Smooth muscle cell (in vitro differentiated cells): Measurements from ENCODE around the gene RTP3. TPM values are rescaled to one million over a fixed set of nuclear protein-coding genes. Genes with fewer than 3 reads are reported as not detected.

Source experiments
- DNase-seq: peaks from one replicate; lab custom pipeline; 2025; ENCODE audit not compliant: unreplicated experiment; lab: John Stamatoyannopoulos, UW
- H2AFZ ChIP-seq: fragments of 200-600 bp; sonication (generic); 2 replicates; pipeline ENCODE4 v1.6.0; 2016; ENCODE audit warnings: antibody characterized with exemption, low read depth, mild to moderate bottlenecking
- H3F3A ChIP-seq: fragments of 200-600 bp; sonication (generic); 2 replicates; pipeline ENCODE4 v1.6.0; 2017; ENCODE audit warnings: antibody characterized with exemption, low read depth
- H3K27ac ChIP-seq: fragments of 200-600 bp; sonication (generic); 2 replicates; pipeline ENCODE4 v1.5.1; 2016; ENCODE audit warnings: low read depth, mild to moderate bottlenecking
- H3K27me3 ChIP-seq: fragments of 200-600 bp; sonication (generic); 2 replicates; pipeline ENCODE4 v1.6.1; 2016; ENCODE audit warnings: low read depth, mild to moderate bottlenecking
- H3K36me3 ChIP-seq: fragments of 200-600 bp; sonication (generic); 2 replicates; pipeline ENCODE4 v1.5.1; 2016; ENCODE audit warnings: low read depth
- H3K4me1 ChIP-seq: fragments of 200-600 bp; sonication (generic); 2 replicates; pipeline ENCODE4 v1.5.1; 2016; ENCODE audit warnings: low read depth
- H3K4me2 ChIP-seq: fragments of 200-600 bp; sonication (generic); 2 replicates; pipeline ENCODE4 v1.6.0; 2016; ENCODE audit warnings: mild to moderate bottlenecking
- H3K4me3 ChIP-seq: fragments of 200-600 bp; sonication (generic); 2 replicates; pipeline ENCODE4 v1.5.1; 2016; ENCODE audit warnings: mild to moderate bottlenecking
- H3K79me2 ChIP-seq: fragments of 200-600 bp; sonication (generic); 2 replicates; pipeline ENCODE4 v1.6.0; 2016; ENCODE audit warnings: low read depth, mild to moderate bottlenecking
- H3K9ac ChIP-seq: fragments of 200-600 bp; sonication (generic); 2 replicates; pipeline ENCODE4 v1.6.0; 2016; ENCODE audit warnings: low read depth
- H3K9me3 ChIP-seq: fragments of 200-600 bp; sonication (generic); replicated peaks from 2 replicates; pipeline ENCODE4 v1.5.1; 2016; ENCODE audit warnings: low read depth
- H4K20me1 ChIP-seq: fragments of 200-600 bp; sonication (generic); 2 replicates; pipeline ENCODE4 v1.6.0; 2016; ENCODE audit warnings: low read depth
- CTCF ChIP-seq: fragments of 200-600 bp; sonication (generic); IDR thresholded peaks from 2 replicates; pipeline ENCODE4 v1.5.1; 2017; ENCODE audit warnings: borderline replicate concordance, mild to moderate bottlenecking, antibody characterized with exemption; ENCODE audit not compliant: insufficient read depth, poor library complexity, severe bottlenecking
- WGBS: methylation state at CpG from one replicate; pipeline ENCODE4 v1.1.7; 2016; ENCODE audit warnings: low lambda C conversion rate; 5-methylcytosine and 5-hydroxymethylcytosine counted together
- polyA plus RNA-seq: library from polyadenylated mRNA; unstranded; fragments of >200 nt; fragmentation: Nextera tagmentation; extraction: Ambion mirVana; gene quantifications from 2 replicates; pipeline ENCODE4 v1.2.1, GENCODE V29; 2016
- total RNA-seq: library from RNA; depleted of rRNA; stranded (reverse); fragments of >200 nt; gene quantifications from 2 replicates; pipeline ENCODE4 v1.2.3, GENCODE V29; 2014

Gene RTP3
- total and polyA plus RNA-seq, 2 experiments from 2014 or later = 0.19 TPM; not detected in 1

DNA sequence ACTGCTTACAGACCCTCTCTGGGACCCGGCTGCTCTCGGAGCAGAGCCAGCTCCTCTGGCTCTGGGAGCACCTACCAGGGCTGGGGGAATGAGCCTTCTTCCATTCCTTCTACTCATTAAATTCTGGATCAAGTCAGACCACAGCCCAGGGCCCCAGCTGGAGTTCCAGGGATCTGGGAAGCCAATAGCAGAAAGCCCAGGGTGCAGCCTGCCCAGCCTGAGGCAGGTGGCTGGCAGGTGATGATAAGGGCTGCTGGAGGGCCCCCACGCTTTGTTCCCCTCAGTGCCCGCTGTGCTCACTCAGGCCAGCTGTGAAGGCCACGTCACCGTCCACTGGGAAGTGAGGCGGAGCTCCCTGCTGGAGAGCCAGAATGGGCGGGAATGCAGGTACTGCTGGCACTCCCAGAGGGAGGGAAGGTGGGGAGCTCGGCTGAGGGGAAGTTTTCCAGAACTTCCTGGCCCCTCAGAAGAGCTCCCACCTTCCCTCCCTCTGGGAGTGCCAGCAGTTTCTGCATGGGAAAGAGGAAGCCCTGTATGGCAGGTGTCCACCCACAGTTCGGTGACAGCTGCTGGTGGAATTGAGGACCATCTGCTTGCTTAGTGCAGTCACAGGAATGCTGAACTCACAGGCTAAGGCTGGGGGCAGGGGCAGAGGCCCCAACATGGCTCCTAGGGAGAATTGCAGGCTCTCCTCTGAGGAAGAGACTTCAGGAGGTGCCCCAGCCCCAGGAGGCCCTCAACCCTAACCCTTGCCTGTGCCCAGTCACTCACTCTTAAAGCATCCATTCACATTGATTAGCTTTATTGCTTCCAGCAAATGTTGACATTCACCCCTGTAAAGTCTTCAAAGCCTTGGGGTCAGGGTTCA, 12.6 kb upstream of the RTP3 start:
- DNase-seq = no peak
- H3K79me2 ChIP-seq = no peaks in the 10 kb centered on the region

DNA sequence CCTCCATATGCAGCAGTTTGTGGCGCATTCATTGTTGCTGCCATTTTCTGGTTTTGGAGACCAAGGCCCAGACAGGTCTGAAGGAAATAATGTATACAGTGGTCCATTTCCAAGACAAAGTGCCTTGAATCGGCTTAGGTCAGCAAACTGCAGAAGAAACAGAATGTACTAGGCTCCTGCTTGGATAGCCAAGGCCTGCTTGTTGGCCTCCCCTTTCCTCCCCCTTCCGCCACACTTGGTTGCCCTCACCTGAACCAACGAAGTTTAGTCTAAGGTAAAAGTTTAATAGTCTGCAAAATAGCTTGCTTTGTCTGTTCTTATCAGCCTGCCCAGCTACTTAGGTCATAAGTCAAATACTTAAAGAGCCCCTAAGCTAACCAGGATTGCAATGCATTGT, 12.0 kb upstream of the RTP3 start:
- no peak for TF ChIP-seq CTCF
- no peaks in the 10 kb centered on the region for H3K79me2 ChIP-seq

More for the DNA sequence above, 12.6 kb upstream of the RTP3 start:
- no peak overlapping the region for H2AFZ ChIP-seq
- H3F3A ChIP-seq = no peaks in the 10 kb centered on the region
- H3K4me3 ChIP-seq = no peak overlapping the region
- 77% methylated on average over 10 of the region's 10 CpGs for WGBS
- H3K4me2 ChIP-seq = no peak overlapping the region
- no peaks in the 10 kb centered on the region for H3K27me3 ChIP-seq
- no peak overlapping the region for H3K9ac ChIP-seq
- no peaks in the 10 kb centered on the region for H3K4me1 ChIP-seq
- H4K20me1 ChIP-seq = no peaks in the 10 kb centered on the region
- no peaks in the 10 kb centered on the region for H3K9me3 ChIP-seq
- no peak for TF ChIP-seq CTCF
- H3K27ac ChIP-seq = no peak overlapping the region
- no peaks in the 10 kb centered on the region for H3K36me3 ChIP-seq

GRCh38 chr3:46488735-46489361, 8.9 kb upstream of the RTP3 start:
- no peaks in the 10 kb centered on the region for H3K79me2 ChIP-seq
- H3K9me3 ChIP-seq = no peaks in the 10 kb centered on the region
- H3K4me3 ChIP-seq = no peak overlapping the region
- no peaks in the 10 kb centered on the region for H3K4me1 ChIP-seq
- WGBS = 21% methylated on average over 23 of the region's 26 CpGs
- no peaks in the 10 kb centered on the region for H3K27me3 ChIP-seq
- no peak overlapping the region for H3K9ac ChIP-seq
- no peaks in the 10 kb centered on the region for H4K20me1 ChIP-seq
- H3K36me3 ChIP-seq = no peaks in the 10 kb centered on the region
- H3F3A ChIP-seq = peaks cover 12% of the 10 kb centered on the region
- no peak overlapping the region for H3K27ac ChIP-seq
- TF ChIP-seq CTCF = peak; percentile 97
- peak; percentile 63 for DNase-seq
- no peak overlapping the region for H2AFZ ChIP-seq
- H3K4me2 ChIP-seq = peak overlapping the region; percentile 74

More for the DNA sequence above, 12.0 kb upstream of the RTP3 start:
- Histone ChIP-seq H3K4me2 (no peak overlapping the region), H3K4me3 (no peak overlapping the region), H3F3A (no peaks in the 10 kb centered on the region), H3K27me3 (no peaks in the 10 kb centered on the region), H3K27ac (no peak overlapping the region), H3K4me1 (no peaks in the 10 kb centered on the region), H2AFZ (no peak overlapping the region), H3K9me3 (no peaks in the 10 kb centered on the region), H3K9ac (no peak overlapping the region), H4K20me1 (no peaks in the 10 kb centered on the region), H3K36me3 (no peaks in the 10 kb centered on the region)
- 83% methylated on average over 4 of the region's 4 CpGs for WGBS
- DNase-seq = no peak
